IMR-90 (cell line): ENCODE data around the gene FBXL14. TPM values are rescaled to one million over a fixed set of nuclear protein-coding genes. Genes with fewer than 3 reads are reported as not detected.

Experiments used
- ATAC-seq: fragments of 200-7000 bp; cut with Tn5 transposase; 2 replicates; pipeline ENCODE4 v1.9.1; 2020; ENCODE audit warnings: low read depth, mild to moderate bottlenecking, moderate library complexity
- BruUV-seq: library from RNA; stranded (reverse); fragments of 400-500 nt; replicated peaks from 2 replicates; lab custom pipeline; 2021; lab: Mats Ljungman, UMichigan
- CTCF ChIA-PET: fragments of 300-600 bp; formaldehyde crosslinking; extraction: SDS; loops from one replicate; lab custom pipeline; 2021; ENCODE audit warnings: antibody characterized with exemption; lab: Yijun Ruan, JAX
- POLR2A ChIA-PET: fragments of 300-600 bp; sonication (Branson Sonifier 250); formaldehyde crosslinking; loops from one replicate; lab custom pipeline; 2022; ENCODE audit warnings: antibody characterized with exemption; ENCODE audit not compliant: unreplicated experiment; lab: Charles Lee
- DNase-seq: peaks from one replicate; pipeline ENCODE4 v3.0.0; 2013
- H2AFZ ChIP-seq: replicated peaks from 2 replicates; pipeline ENCODE3; 2013; ENCODE audit warnings: low read length, mild to moderate bottlenecking; ENCODE audit not compliant: poor library complexity
- H2AK5ac ChIP-seq: 2 replicates; pipeline ENCODE4 v1.6.1; 2013; ENCODE audit warnings: low read depth, low read length, inconsistent platforms
- H2AK9ac ChIP-seq: replicated peaks from 2 replicates; pipeline ENCODE3; 2013; ENCODE audit warnings: mild to moderate bottlenecking, low read depth, low read length, moderate library complexity; ENCODE audit not compliant: poor library complexity
- H2BK120ac ChIP-seq: 2 replicates; pipeline ENCODE4 v1.6.1; 2013; ENCODE audit warnings: low read depth, low read length, inconsistent platforms
- H2BK15ac ChIP-seq: 3 replicates; pipeline ENCODE4 v1.6.1; 2013; ENCODE audit warnings: low read depth, low read length, inconsistent platforms
- H2BK20ac ChIP-seq: 2 replicates; pipeline ENCODE4 v1.6.1; 2013; ENCODE audit warnings: low read depth, mild to moderate bottlenecking, inconsistent platforms, low read length, moderate library complexity
- H2BK5ac ChIP-seq: 2 replicates; pipeline ENCODE4 v1.6.1; 2013; ENCODE audit warnings: mild to moderate bottlenecking, low read depth, low read length, inconsistent platforms; ENCODE audit not compliant: poor library complexity, severe bottlenecking
- H3K14ac ChIP-seq: replicated peaks from 2 replicates; pipeline ENCODE4 v1.6.1; 2013; ENCODE audit warnings: low read depth, low read length, inconsistent platforms
- H3K18ac ChIP-seq: 2 replicates; pipeline ENCODE4 v1.6.1; 2013; ENCODE audit warnings: low read depth, low read length, control low read depth
- H3K23ac ChIP-seq: 2 replicates; pipeline ENCODE4 v1.6.1; 2013; ENCODE audit warnings: low read depth, low read length, inconsistent platforms
- H3K27ac ChIP-seq: 2 replicates; pipeline ENCODE4 v1.5.1; 2013; ENCODE audit warnings: mild to moderate bottlenecking, control low read depth, low read length; ENCODE audit not compliant: insufficient read depth
- H3K27me3 ChIP-seq: 2 replicates; pipeline ENCODE4 v1.6.1; 2013; ENCODE audit warnings: low read length; ENCODE audit not compliant: control insufficient read depth, insufficient read depth
- H3K36me3 ChIP-seq: 2 replicates; pipeline ENCODE4 v1.6.1; 2013; ENCODE audit warnings: low read length, mixed read lengths; ENCODE audit not compliant: control insufficient read depth, insufficient read depth
- H3K4ac ChIP-seq: 2 replicates; pipeline ENCODE4 v1.6.1; 2013; ENCODE audit warnings: low read depth, low read length, inconsistent platforms
- H3K4me1 ChIP-seq: 2 replicates; pipeline ENCODE4 v1.6.1; 2013; ENCODE audit warnings: low read length, mixed read lengths; ENCODE audit not compliant: control insufficient read depth, insufficient read depth
- H3K4me2 ChIP-seq: 2 replicates; pipeline ENCODE4 v1.6.1; 2013; ENCODE audit warnings: low read depth, mild to moderate bottlenecking, control low read depth, low read length, moderate library complexity
- H3K4me3 ChIP-seq: 2 replicates; pipeline ENCODE4 v1.5.1; 2013; ENCODE audit warnings: low read depth, mild to moderate bottlenecking, control low read depth, low read length, moderate library complexity; ENCODE audit not compliant: insufficient read depth
- H3K56ac ChIP-seq: 2 replicates; pipeline ENCODE4 v1.6.1; 2013; ENCODE audit warnings: low read length, inconsistent platforms; ENCODE audit not compliant: insufficient read depth; ENCODE audit errors: extremely low read depth
- H3K79me1 ChIP-seq, 2 experiments: 2 replicates each; pipeline ENCODE4 v1.6.1; 2013; ENCODE audit warnings: low read length in 2 of 2, inconsistent platforms in 1 of 2, low read depth in 1 of 2
- H3K9ac ChIP-seq: 2 replicates; pipeline ENCODE4 v1.6.1; 2013; ENCODE audit warnings: low read depth, low read length, control low read depth
- H3K9me1 ChIP-seq: 2 replicates; pipeline ENCODE4 v1.6.1; 2013; ENCODE audit warnings: low read length, inconsistent platforms; ENCODE audit not compliant: insufficient read depth
- H3K9me3 ChIP-seq: 2 replicates; pipeline ENCODE4 v1.6.1; 2013; ENCODE audit warnings: low read length; ENCODE audit not compliant: control insufficient read depth, insufficient read depth
- H4K20me1 ChIP-seq: 2 replicates; pipeline ENCODE4 v1.6.1; 2013; ENCODE audit warnings: low read length, inconsistent platforms; ENCODE audit not compliant: insufficient read depth
- H4K5ac ChIP-seq: 2 replicates; pipeline ENCODE4 v1.6.1; 2013; ENCODE audit warnings: mild to moderate bottlenecking, low read depth, low read length, control low read depth
- H4K8ac ChIP-seq, 2 experiments: 2 replicates each; pipeline ENCODE4 v1.6.1; 2013; ENCODE audit warnings: low read depth in 2 of 2, low read length in 2 of 2, control low read depth in 1 of 2, inconsistent platforms in 1 of 2
- H4K91ac ChIP-seq: 2 replicates; pipeline ENCODE4 v1.6.1; 2013; ENCODE audit warnings: low read depth, low read length, inconsistent platforms; ENCODE audit not compliant: insufficient read depth
- BHLHE40 ChIP-seq: fragments of 150-350 bp; IDR thresholded peaks from 2 replicates; pipeline ENCODE4 v1.6.1; 2016; ENCODE audit warnings: mild to moderate bottlenecking, low read depth, low read length
- FOS ChIP-seq: fragments of 150-350 bp; IDR thresholded peaks from 2 replicates; pipeline ENCODE4 v1.6.1; 2016; ENCODE audit warnings: low read depth, low read length
- MAZ ChIP-seq: IDR thresholded peaks from 2 replicates; pipeline ENCODE4 v1.6.1; 2012; ENCODE audit warnings: low read depth, mild to moderate bottlenecking, low read length, improper control_type of control experiment, moderate library complexity, borderline replicate concordance
- MXI1 ChIP-seq: IDR thresholded peaks from 2 replicates; pipeline ENCODE4 v1.6.1; 2012; ENCODE audit warnings: low read depth, mild to moderate bottlenecking, low read length, moderate library complexity, borderline replicate concordance
- RAD21 ChIP-seq: IDR thresholded peaks from 2 replicates; pipeline ENCODE4 v1.6.1; 2012; ENCODE audit warnings: low read length, improper control_type of control experiment
- USF2 ChIP-seq: fragments of 150-350 bp; IDR thresholded peaks from 2 replicates; pipeline ENCODE4 v1.6.1; 2017; ENCODE audit warnings: mild to moderate bottlenecking, antibody characterized with exemption, low read length, low read depth
- WGBS, 2 experiments: methylation state at CpG; one replicate each; pipeline versions ENCODE4 v1.1.5 to v1.1.7; 2013; ENCODE audit warnings: missing lambda C conversion rate in 2 of 2; ENCODE audit not compliant: insufficient read length in 1 of 2; ENCODE audit errors: extremely low coverage in 2 of 2; 5-methylcytosine and 5-hydroxymethylcytosine counted together
- dilution Hi-C: fragments of 300-500 bp; cut with HindIII; formaldehyde crosslinking; loops from one replicate; pipeline ENCODE4 v1.14.3; 2018; ENCODE audit warnings: low sequenced_read_pairs; ENCODE audit not compliant: unreplicated experiment
- in situ Hi-C: fragments of 300-500 bp; cut with MboI; formaldehyde crosslinking; loops from 3 replicates; pipeline ENCODE4 v1.14.3; 2019; ENCODE audit warnings: low sequenced_read_pairs, inconsistent platforms, mixed read lengths
- intact Hi-C: fragments of 100-400 bp; cut with micrococcal nuclease; formaldehyde crosslinking; loops from 2 replicates; pipeline ENCODE4 v1.10.0; 2022
- polyA plus RNA-seq, 3 experiments: library from polyadenylated mRNA; depleted of rRNA; stranded (reverse); fragments of >200 nt; gene quantifications; 2 replicates each; pipeline ENCODE4 v1.2.3, GENCODE V29; 2012; ENCODE audit warnings: low replicate concordance in 1 of 3
- total RNA-seq: library from RNA; depleted of rRNA; stranded (reverse); fragments of >200 nt; gene quantifications from 2 replicates; pipeline ENCODE4 v1.2.3, GENCODE V29; 2012

Gene FBXL14
- total and polyA plus RNA-seq, 2 of the 4 experiments (the other 2 are of a cell fraction): 4.7 to 7.3 TPM

DNA sequence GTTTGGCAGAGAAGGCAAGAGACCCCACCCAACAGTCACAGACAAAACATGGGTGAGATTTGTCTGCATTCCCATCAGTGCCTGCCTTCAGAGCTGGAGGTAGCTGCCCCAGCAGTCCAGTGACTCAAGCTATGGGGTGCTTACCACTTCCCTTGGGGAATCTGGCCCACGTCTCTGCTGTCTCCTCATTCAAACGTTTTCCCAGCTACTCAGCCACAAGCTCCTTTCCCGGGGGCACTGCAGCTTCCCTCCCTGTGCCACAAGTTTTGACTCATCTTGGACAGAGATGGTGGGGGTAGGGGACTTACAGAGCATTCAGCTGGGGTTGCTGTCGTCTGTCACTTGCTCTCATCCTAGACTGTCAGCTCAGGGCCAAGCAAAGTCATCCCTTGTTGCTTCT lies 66.6 kb downstream of the FBXL14 start:
- peak; percentile 37 for ATAC-seq
- POLR2A ChIA-PET: interaction anchor here (0.6 kb wide), 1 partner anchor 52 kb away, joined by 3 read pairs; no protein-coding TSS in a partner anchor
- Histone ChIP-seq H2AFZ (peak overlapping the region; percentile 87), H4K91ac (peak overlapping the region; percentile 52; the same call in 1 of the 2 replicates), H4K5ac (peak overlapping the region; percentile 27; the same call in 1 of the 2 replicates), H3K79me1 (peaks cover 4 to 44% of the 10 kb centered on the region in 2 experiments; a peak in 3 of 4 replicates), H2BK20ac (peak overlapping the region; percentile 75), H2AK9ac (peak overlapping the region; percentile 63), H2BK5ac (peak overlapping the region; percentile 69), H4K8ac (peak overlapping the region in 1 of 2 experiments; percentile 89; a peak in 2 of 4 replicates), H3K4me2 (peak overlapping the region; percentile 21; the same call in 1 of the 2 replicates), H3K27me3 (no peaks in the 10 kb centered on the region), H3K14ac (peak overlapping the region; percentile 67), H2BK120ac (peak overlapping the region; percentile 89), H3K9ac (no peak overlapping the region), H3K4me3 (no peak overlapping the region), H3K27ac (no peak overlapping the region), H3K56ac (0 out of 2 replicates have a peak overlapping the region, but pooled peaks have one; percentile 22), H3K9me3 (no peaks in the 10 kb centered on the region), H3K23ac (peak overlapping the region; percentile 82; the same call in 1 of the 2 replicates), H3K18ac (peak overlapping the region; percentile 42; the same call in 1 of the 2 replicates), H3K9me1 (peaks cover 21% of the 10 kb centered on the region), H2BK15ac (peak overlapping the region; percentile 67; the same call in 1 of the 3 replicates), H3K4ac (peak overlapping the region; percentile 75), H2AK5ac (peak overlapping the region; percentile 86), H3K36me3 (no peaks in the 10 kb centered on the region), H3K4me1 (peaks cover 20% of the 10 kb centered on the region), H4K20me1 (peaks cover 14% of the 10 kb centered on the region)
- no peak for TF ChIP-seq MXI1
- peak; percentile 53; the same call in 1 of the 2 replicates for TF ChIP-seq BHLHE40
- peak; percentile 76 for TF ChIP-seq FOS
- peak; percentile 27 for TF ChIP-seq RAD21
- TF ChIP-seq MAZ: peak; percentile 72
- TF ChIP-seq USF2: peak; percentile 9; the same call in 1 of the 2 replicates
- dilution Hi-C loops: no loop called here
- no CpG with 5 or more reads among the region's 4 CpGs for WGBS, 2 experiments
- CTCF ChIA-PET: interaction anchor here (0.6 kb wide), 1 partner anchor 523 kb away, joined by 5 read pairs; no protein-coding TSS in a partner anchor
- BruUV-seq: no TSS peak
- in situ Hi-C loops: no loop called here
- peak; percentile 92 for DNase-seq
- intact Hi-C loops: no loop called here
